Measurements from ENCODE around the gene KLHL26.

DNA sequence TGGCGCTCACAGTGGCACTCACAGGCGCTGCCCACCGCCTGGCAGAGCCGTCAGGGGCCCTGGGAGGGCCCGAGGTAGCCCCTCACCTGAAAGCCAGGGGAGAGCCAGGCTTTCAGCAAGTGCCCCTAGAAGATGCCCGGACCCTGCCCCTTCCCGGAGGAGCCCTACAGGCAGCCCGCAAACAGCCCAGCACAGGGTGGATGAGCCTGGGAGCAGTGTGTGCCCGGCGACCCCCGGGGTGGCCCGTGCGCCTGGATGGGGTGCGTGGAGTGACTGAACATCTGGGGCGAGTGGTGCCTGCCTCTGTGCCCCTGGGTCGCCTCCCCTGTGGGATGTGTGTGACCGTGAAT is 31.7 kb upstream of the KLHL26 start:
- TF ChIP-seq RAD21 (IDR thresholded peaks at IDR 0.05) (no peak), EGR1 (IDR thresholded peaks at IDR 0.05; ENCODE audit: low read depth in 2 of 2) (no peak), SP1 (IDR thresholded peaks at IDR 0.05) (no peak)
- TF ChIP-seq, protein P1, sequence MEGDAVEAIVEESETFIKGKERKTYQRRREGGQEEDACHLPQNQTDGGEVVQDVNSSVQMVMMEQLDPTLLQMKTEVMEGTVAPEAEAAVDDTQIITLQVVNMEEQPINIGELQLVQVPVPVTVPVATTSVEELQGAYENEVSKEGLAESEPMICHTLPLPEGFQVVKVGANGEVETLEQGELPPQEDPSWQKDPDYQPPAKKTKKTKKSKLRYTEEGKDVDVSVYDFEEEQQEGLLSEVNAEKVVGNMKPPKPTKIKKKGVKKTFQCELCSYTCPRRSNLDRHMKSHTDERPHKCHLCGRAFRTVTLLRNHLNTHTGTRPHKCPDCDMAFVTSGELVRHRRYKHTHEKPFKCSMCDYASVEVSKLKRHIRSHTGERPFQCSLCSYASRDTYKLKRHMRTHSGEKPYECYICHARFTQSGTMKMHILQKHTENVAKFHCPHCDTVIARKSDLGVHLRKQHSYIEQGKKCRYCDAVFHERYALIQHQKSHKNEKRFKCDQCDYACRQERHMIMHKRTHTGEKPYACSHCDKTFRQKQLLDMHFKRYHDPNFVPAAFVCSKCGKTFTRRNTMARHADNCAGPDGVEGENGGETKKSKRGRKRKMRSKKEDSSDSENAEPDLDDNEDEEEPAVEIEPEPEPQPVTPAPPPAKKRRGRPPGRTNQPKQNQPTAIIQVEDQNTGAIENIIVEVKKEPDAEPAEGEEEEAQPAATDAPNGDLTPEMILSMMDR (IDR thresholded peaks at IDR 0.05; ENCODE audit: low read depth, low read length, missing input control) = no peak
- TF ChIP-seq, protein P2, sequence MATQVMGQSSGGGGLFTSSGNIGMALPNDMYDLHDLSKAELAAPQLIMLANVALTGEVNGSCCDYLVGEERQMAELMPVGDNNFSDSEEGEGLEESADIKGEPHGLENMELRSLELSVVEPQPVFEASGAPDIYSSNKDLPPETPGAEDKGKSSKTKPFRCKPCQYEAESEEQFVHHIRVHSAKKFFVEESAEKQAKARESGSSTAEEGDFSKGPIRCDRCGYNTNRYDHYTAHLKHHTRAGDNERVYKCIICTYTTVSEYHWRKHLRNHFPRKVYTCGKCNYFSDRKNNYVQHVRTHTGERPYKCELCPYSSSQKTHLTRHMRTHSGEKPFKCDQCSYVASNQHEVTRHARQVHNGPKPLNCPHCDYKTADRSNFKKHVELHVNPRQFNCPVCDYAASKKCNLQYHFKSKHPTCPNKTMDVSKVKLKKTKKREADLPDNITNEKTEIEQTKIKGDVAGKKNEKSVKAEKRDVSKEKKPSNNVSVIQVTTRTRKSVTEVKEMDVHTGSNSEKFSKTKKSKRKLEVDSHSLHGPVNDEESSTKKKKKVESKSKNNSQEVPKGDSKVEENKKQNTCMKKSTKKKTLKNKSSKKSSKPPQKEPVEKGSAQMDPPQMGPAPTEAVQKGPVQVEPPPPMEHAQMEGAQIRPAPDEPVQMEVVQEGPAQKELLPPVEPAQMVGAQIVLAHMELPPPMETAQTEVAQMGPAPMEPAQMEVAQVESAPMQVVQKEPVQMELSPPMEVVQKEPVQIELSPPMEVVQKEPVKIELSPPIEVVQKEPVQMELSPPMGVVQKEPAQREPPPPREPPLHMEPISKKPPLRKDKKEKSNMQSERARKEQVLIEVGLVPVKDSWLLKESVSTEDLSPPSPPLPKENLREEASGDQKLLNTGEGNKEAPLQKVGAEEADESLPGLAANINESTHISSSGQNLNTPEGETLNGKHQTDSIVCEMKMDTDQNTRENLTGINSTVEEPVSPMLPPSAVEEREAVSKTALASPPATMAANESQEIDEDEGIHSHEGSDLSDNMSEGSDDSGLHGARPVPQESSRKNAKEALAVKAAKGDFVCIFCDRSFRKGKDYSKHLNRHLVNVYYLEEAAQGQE (IDR thresholded peaks at IDR 0.05) = no peak

All from liver (tissue), 3 donors.